Vagina (tissue), 2 donors: ENCODE results near the gene ISG20. TPM values are rescaled to one million over a fixed set of nuclear protein-coding genes. Genes with fewer than 3 reads are reported as not detected.

ENCODE experiments used
- DNase-seq, 2 donors: peaks; one replicate each; pipeline ENCODE4 v3.0.0-alpha.2; 2017; ENCODE audit errors: extremely low spot score in 2 of 2
- H3K27ac ChIP-seq: fragments of 200-600 bp; sonication (generic); one replicate; pipeline ENCODE4 v1.5.1; 2019
- H3K27me3 ChIP-seq: fragments of 200-600 bp; sonication (generic); one replicate; pipeline ENCODE4 v1.5.1; 2019
- H3K36me3 ChIP-seq, 2 donors: fragments of 200-600 bp; sonication (generic); one replicate each; pipeline ENCODE4 v1.5.1; 2017 to 2019
- H3K4me1 ChIP-seq: fragments of 200-600 bp; sonication (generic); one replicate; pipeline ENCODE4 v1.5.1; 2019
- H3K4me3 ChIP-seq, 2 donors: fragments of 200-600 bp; sonication (generic); 1 replicate in 1 of 2; 2 replicates in 1 of 2; pipeline ENCODE4 v1.5.1; 2016 to 2019
- H3K9me3 ChIP-seq: fragments of 200-600 bp; sonication (generic); one replicate; pipeline ENCODE4 v1.5.1; 2019
- POLR2A ChIP-seq, 2 donors: fragments of 450-650 bp; IDR thresholded peaks; one replicate each; pipeline ENCODE4 v1.6.1; 2017; ENCODE audit warnings: antibody characterized with exemption in 2 of 2, mild to moderate bottlenecking in 2 of 2, moderate library complexity in 2 of 2
- POLR2AphosphoS5 ChIP-seq, 2 donors: sonication (generic); formaldehyde crosslinking; IDR thresholded peaks; one replicate each; pipeline ENCODE4 v1.9.0; 2017; ENCODE audit warnings: antibody characterized with exemption in 2 of 2, mild to moderate bottlenecking in 2 of 2, low read depth in 1 of 2; ENCODE audit not compliant: insufficient read depth in 1 of 2
- intact Hi-C: fragments of 100-400 bp; cut with DNase I; formaldehyde crosslinking; loops from one replicate; pipeline ENCODE4 v1.15.1; 2023
- total RNA-seq: library from RNA; depleted of rRNA; stranded (reverse); fragments of >200 nt; gene quantifications from one replicate; pipeline ENCODE4 v1.2.3, GENCODE V29; 2016
- TF ChIP-seq, protein P1 (sequence below), 3 experiments: fragments of 450-650 bp in 2 of 3; fragments of 200-600 bp in 1 of 3; sonication (generic) in 1 of 3; IDR thresholded peaks; one replicate each; pipeline ENCODE4 v1.5.1; 2017 to 2019; ENCODE audit warnings: antibody characterized with exemption in 3 of 3, mild to moderate bottlenecking in 2 of 3, moderate library complexity in 2 of 3

The ISG20 gene
- total RNA-seq, 1 donor from 2014 or later: 15.7 TPM

DNA sequence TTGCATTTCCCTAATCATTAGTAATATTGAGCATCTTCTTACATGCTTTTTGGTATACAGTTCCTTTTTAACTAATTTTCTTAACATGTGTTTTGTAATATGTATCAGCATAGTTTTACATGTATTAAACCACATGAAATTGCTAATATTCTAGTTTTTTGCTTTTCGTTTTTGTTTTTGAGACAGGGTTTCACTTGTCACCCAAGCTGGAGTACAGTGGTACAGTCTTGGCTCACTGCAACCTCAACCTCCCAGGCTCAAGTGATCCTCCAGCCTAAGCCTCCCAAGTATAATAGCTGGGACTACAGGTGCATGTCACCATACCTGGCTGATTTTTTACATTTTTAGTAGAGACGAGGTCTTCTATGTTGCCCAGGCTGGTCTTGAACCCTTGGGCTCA lies 4.4 kb upstream of the ISG20 start:
- Histone ChIP-seq H3K9me3 (no peaks in the 10 kb centered on the region), H3K36me3 (peaks cover 0 to 32% of the 10 kb centered on the region in 2 donors), H3K27ac (peak overlapping the region; percentile 31), H3K27me3 (no peaks in the 10 kb centered on the region), H3K4me1 (peaks cover 19% of the 10 kb centered on the region), H3K4me3 (no peak overlapping the region)
- DNase-seq: no peak
- intact Hi-C loops: no loop called here
- TF ChIP-seq, protein P1, sequence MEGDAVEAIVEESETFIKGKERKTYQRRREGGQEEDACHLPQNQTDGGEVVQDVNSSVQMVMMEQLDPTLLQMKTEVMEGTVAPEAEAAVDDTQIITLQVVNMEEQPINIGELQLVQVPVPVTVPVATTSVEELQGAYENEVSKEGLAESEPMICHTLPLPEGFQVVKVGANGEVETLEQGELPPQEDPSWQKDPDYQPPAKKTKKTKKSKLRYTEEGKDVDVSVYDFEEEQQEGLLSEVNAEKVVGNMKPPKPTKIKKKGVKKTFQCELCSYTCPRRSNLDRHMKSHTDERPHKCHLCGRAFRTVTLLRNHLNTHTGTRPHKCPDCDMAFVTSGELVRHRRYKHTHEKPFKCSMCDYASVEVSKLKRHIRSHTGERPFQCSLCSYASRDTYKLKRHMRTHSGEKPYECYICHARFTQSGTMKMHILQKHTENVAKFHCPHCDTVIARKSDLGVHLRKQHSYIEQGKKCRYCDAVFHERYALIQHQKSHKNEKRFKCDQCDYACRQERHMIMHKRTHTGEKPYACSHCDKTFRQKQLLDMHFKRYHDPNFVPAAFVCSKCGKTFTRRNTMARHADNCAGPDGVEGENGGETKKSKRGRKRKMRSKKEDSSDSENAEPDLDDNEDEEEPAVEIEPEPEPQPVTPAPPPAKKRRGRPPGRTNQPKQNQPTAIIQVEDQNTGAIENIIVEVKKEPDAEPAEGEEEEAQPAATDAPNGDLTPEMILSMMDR (IDR thresholded peaks at IDR 0.05): no peak

DNA sequence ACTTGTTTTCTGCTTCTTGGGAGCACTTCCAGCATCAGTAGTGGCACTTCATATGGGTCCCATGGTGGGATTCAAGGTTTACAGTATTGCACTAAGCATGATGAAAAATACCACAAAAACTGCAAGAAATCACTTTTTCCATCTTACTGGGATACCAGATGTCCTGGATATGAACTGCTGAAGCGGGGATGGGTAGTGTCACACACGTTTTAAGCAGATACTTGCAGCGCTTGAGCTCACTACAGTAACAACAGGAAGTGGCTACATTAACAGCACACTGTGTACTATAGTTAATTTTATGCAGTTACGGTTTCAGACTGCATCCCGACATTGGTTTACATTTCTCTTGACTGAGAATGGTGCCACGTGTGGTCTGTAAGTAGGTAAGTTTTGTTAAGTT lies 3.5 kb upstream of the ISG20 start:
- DNase-seq: no peak
- no peaks in the 10 kb centered on the region for H3K27me3 ChIP-seq
- no peak overlapping the region for H3K4me3 ChIP-seq
- H3K4me1 ChIP-seq: peaks cover 28% of the 10 kb centered on the region
- TF ChIP-seq POLR2AphosphoS5 (IDR thresholded peaks at IDR 0.05; ENCODE audit: insufficient read depth in 1 of 2, low read depth in 1 of 2) (no peak), POLR2A (IDR thresholded peaks at IDR 0.05) (no peak)
- TF ChIP-seq, protein P1 (IDR thresholded peaks at IDR 0.05): no peak
- intact Hi-C loops: no loop called here
- no peaks in the 10 kb centered on the region for H3K9me3 ChIP-seq
- H3K36me3 ChIP-seq: peaks cover 0 to 23% of the 10 kb centered on the region in 2 donors
- no peak overlapping the region for H3K27ac ChIP-seq

DNA sequence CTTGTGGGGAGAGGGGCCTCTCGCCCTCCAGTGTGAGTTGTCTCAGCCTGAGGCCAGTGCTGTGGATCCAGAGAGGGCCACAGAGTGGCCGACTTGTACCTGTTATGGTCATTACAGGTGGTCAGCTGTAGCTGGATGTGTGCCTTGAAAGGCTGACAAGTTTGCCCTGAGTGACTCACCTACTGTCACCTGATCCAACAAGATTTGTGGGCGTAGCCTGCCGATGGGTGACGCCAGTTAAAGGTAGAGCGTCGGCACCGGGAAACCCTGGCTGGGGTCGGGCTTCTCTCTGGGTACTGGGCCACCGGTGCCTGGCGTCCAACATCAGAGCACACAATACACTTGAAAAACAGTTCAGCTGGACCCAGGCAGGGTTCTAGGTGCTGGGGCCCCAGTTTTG lies 2.8 kb upstream of the ISG20 start:
- Histone ChIP-seq H3K9me3 (no peaks in the 10 kb centered on the region), H3K4me3 (peak overlapping the region in 1 of 2 donors; percentile 2), H3K36me3 (peaks cover 0 to 16% of the 10 kb centered on the region in 2 donors), H3K27me3 (no peaks in the 10 kb centered on the region), H3K4me1 (peaks cover 29% of the 10 kb centered on the region), H3K27ac (peak overlapping the region; percentile 96)
- TF ChIP-seq POLR2A (IDR thresholded peaks at IDR 0.05) (no peak), POLR2AphosphoS5 (IDR thresholded peaks at IDR 0.05; ENCODE audit: insufficient read depth in 1 of 2, low read depth in 1 of 2) (peak in 1 of 2 donors; percentile 69)
- intact Hi-C loops: no loop called here
- DNase-seq: no peak

DNA sequence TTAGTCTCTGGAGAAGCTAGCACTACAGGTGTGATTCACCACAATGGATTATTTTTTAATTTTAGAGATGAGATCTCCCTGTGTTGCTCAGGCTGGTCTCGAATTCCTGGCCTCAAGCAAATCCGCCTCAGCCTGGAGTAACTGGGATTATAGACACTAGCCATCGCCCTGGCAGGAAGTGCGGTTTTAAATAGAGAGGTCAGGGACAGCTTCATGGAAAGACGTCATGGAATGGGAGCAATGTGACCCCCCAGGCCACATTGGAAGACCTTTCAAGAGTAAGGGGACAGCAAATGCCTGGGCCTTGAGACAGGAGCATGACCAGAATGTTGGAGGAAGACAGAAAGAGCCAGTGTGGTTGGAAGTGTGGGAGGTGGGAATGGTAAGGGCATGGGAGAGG lies 2.2 kb upstream of the ISG20 start:
- intact Hi-C loops: no loop called here
- peaks cover 0 to 11% of the 10 kb centered on the region in 2 donors for H3K36me3 ChIP-seq
- TF ChIP-seq, protein P1 (IDR thresholded peaks at IDR 0.05): no peak
- TF ChIP-seq POLR2AphosphoS5 (IDR thresholded peaks at IDR 0.05; ENCODE audit: insufficient read depth in 1 of 2, low read depth in 1 of 2) (no peak), POLR2A (IDR thresholded peaks at IDR 0.05) (no peak)
- H3K9me3 ChIP-seq: no peaks in the 10 kb centered on the region
- no peaks in the 10 kb centered on the region for H3K27me3 ChIP-seq
- H3K27ac ChIP-seq: peak overlapping the region; percentile 96
- peaks cover 29% of the 10 kb centered on the region for H3K4me1 ChIP-seq
- no peak for DNase-seq
- peak overlapping the region in 1 of 2 donors; percentile 2 for H3K4me3 ChIP-seq

DNA sequence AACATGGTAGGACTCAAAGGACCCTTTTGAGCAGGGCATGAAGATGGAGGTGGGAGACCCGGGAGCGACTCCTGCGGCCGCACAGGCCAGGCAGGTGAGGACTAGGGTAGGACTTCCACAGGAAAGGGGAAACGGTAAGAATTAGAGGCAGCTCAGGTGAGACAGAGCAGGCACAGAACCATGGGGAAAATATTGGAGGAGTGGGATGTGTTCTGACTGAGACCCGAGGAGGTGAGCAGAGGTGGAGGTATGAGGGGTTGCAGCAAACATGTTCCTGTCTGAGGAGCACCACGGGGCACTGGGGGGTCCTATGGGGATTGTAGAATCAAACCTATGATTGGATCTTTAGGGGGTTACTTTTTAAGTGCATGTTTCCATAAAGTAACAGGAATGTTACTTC lies 1.4 kb upstream of the ISG20 start:
- Histone ChIP-seq H3K4me1 (peaks cover 29% of the 10 kb centered on the region), H3K36me3 (peaks cover 0 to 3% of the 10 kb centered on the region in 2 donors), H3K27ac (peak overlapping the region; percentile 96), H3K27me3 (no peaks in the 10 kb centered on the region), H3K4me3 (no peak overlapping the region), H3K9me3 (no peaks in the 10 kb centered on the region)
- no peak for DNase-seq
- TF ChIP-seq, protein P1 (IDR thresholded peaks at IDR 0.05): no peak
- TF ChIP-seq POLR2A (IDR thresholded peaks at IDR 0.05) (no peak), POLR2AphosphoS5 (IDR thresholded peaks at IDR 0.05; ENCODE audit: insufficient read depth in 1 of 2, low read depth in 1 of 2) (no peak)
- intact Hi-C loops: no loop called here
